SK-N-SH treated with all-trans-retinoic acid at 6 μM for 48 hours (cell line): ENCODE results near the gene MCEE.

Experiments used
- ARNTL ChIP-seq: fragments of 450-650 bp; formaldehyde crosslinking; IDR thresholded peaks from 2 replicates; pipeline ENCODE4 v1.5.0; 2020; ENCODE audit warnings: low read depth, mild to moderate bottlenecking, moderate library complexity, borderline replicate concordance
- BACH2 ChIP-seq: fragments of 250-450 bp; sonication (Bioruptor Pico); IDR thresholded peaks from 2 replicates; pipeline ENCODE4 v1.9.0; 2021; ENCODE audit warnings: mild to moderate bottlenecking, borderline replicate concordance
- ESRRG ChIP-seq: fragments of 250-450 bp; sonication (Bioruptor Pico); IDR thresholded peaks from 2 replicates; pipeline ENCODE4 v1.6.1; 2021; ENCODE audit warnings: mild to moderate bottlenecking
- GLIS3 ChIP-seq: fragments of 250-450 bp; sonication (Bioruptor Pico); IDR thresholded peaks from 2 replicates; pipeline ENCODE4 v1.5.0; 2020; ENCODE audit warnings: mild to moderate bottlenecking, moderate library complexity
- ISL1 ChIP-seq: fragments of 250-450 bp; sonication (Bioruptor Pico); IDR thresholded peaks from 2 replicates; pipeline ENCODE4 v2.1.2; 2022; ENCODE audit warnings: mild to moderate bottlenecking, moderate library complexity
- OSR1 ChIP-seq: fragments of 250-450 bp; sonication (Bioruptor Pico); IDR thresholded peaks from 2 replicates; pipeline ENCODE4 v1.8.0; 2022; ENCODE audit warnings: moderate library complexity, mild to moderate bottlenecking, inconsistent platforms
- PPARA ChIP-seq: fragments of 250-450 bp; sonication (Bioruptor Pico); IDR thresholded peaks from 2 replicates; pipeline ENCODE4 v1.5.0; 2020; ENCODE audit warnings: mild to moderate bottlenecking, borderline replicate concordance
- RARB ChIP-seq: fragments of 250-450 bp; sonication (Bioruptor Pico); IDR thresholded peaks from 2 replicates; pipeline ENCODE4 v1.8.0; 2021; ENCODE audit warnings: mild to moderate bottlenecking, moderate library complexity
- TCF4 ChIP-seq: fragments of 250-450 bp; sonication (Bioruptor Pico); IDR thresholded peaks from 2 replicates; pipeline ENCODE4 v1.8.0; 2021; ENCODE audit warnings: mild to moderate bottlenecking, moderate library complexity, borderline replicate concordance
- TOX ChIP-seq: fragments of 250-450 bp; sonication (Bioruptor Pico); IDR thresholded peaks from 2 replicates; pipeline ENCODE4 v1.8.0; 2021; ENCODE audit warnings: mild to moderate bottlenecking, moderate library complexity, borderline replicate concordance
- ZFP30 ChIP-seq: fragments of 450-650 bp; formaldehyde crosslinking; IDR thresholded peaks from 2 replicates; pipeline ENCODE4 v1.5.0; 2022; ENCODE audit warnings: mild to moderate bottlenecking, moderate library complexity
- TF ChIP-seq, protein P1 (sequence below): fragments of 250-450 bp; sonication (Bioruptor Pico); IDR thresholded peaks from 2 replicates; pipeline ENCODE4 v1.8.0; 2020; ENCODE audit warnings: mild to moderate bottlenecking, moderate library complexity, borderline replicate concordance
- TF ChIP-seq, protein P2 (sequence below): fragments of 250-450 bp; sonication (Bioruptor Pico); IDR thresholded peaks from 2 replicates; pipeline ENCODE4 v1.5.1; 2020; ENCODE audit warnings: low read depth, mild to moderate bottlenecking, moderate library complexity
- TF ChIP-seq, protein P3 (sequence below): fragments of 250-450 bp; sonication (Bioruptor Pico); IDR thresholded peaks from 2 replicates; pipeline ENCODE4 v1.5.1; 2021; ENCODE audit warnings: mild to moderate bottlenecking, moderate library complexity

DNA sequence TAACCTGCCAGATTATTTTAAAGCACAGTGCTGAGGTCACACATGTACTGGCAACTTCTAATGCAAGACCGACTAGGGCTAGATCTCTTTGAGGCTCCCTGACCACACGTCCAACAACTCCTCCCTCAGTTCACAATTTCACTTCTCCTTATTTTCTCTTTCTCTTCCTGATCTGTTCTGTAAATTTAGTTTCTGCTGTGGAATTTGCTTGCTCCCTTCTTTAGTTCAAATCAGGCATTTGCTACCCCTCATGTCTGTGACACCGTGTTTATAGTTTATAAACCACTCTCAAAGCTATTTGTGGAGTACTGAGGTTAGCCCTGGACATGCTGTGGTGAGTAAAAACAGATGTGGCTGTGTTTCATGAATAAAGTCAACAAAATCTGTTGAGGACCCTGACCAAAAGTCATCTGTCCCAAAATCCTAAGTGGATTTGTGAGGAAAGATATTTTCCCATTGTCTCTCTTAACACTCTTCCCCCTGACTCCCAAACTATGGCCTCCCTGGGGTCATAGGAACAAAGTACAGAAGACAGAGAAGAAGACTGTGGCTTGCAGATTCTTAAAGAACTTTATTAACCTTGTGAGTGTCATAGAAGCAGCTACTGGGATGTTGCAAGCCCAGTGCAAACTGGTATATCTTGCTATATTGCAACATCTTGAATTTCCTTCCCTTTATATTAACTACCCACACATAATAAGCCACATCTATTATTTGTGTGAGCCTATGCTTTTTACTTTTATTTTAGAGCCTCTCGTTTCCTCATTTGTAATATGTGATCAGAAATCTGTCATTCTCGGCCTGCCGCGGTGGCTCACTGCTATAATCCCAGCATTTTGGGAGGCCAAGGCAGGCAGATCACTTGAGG, 65.0 kb downstream of the MCEE start:
- TF ChIP-seq, protein P1, sequence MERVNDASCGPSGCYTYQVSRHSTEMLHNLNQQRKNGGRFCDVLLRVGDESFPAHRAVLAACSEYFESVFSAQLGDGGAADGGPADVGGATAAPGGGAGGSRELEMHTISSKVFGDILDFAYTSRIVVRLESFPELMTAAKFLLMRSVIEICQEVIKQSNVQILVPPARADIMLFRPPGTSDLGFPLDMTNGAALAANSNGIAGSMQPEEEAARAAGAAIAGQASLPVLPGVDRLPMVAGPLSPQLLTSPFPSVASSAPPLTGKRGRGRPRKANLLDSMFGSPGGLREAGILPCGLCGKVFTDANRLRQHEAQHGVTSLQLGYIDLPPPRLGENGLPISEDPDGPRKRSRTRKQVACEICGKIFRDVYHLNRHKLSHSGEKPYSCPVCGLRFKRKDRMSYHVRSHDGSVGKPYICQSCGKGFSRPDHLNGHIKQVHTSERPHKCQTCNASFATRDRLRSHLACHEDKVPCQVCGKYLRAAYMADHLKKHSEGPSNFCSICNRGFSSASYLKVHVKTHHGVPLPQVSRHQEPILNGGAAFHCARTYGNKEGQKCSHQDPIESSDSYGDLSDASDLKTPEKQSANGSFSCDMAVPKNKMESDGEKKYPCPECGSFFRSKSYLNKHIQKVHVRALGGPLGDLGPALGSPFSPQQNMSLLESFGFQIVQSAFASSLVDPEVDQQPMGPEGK (CRISPR knock-in tag), result no peak
- TF ChIP-seq GLIS3 (CRISPR knock-in tag) (no peak), ISL1 (CRISPR knock-in tag) (no peak), BACH2 (CRISPR knock-in tag) (no peak), ARNTL (CRISPR knock-in tag) (no peak), OSR1 (no peak), PPARA (CRISPR knock-in tag) (no peak), ESRRG (CRISPR knock-in tag) (no peak), TOX (no peak), TCF4 (CRISPR knock-in tag) (no peak), ZFP30 (no peak), RARB (CRISPR knock-in tag) (no peak)
- TF ChIP-seq, protein P2, sequence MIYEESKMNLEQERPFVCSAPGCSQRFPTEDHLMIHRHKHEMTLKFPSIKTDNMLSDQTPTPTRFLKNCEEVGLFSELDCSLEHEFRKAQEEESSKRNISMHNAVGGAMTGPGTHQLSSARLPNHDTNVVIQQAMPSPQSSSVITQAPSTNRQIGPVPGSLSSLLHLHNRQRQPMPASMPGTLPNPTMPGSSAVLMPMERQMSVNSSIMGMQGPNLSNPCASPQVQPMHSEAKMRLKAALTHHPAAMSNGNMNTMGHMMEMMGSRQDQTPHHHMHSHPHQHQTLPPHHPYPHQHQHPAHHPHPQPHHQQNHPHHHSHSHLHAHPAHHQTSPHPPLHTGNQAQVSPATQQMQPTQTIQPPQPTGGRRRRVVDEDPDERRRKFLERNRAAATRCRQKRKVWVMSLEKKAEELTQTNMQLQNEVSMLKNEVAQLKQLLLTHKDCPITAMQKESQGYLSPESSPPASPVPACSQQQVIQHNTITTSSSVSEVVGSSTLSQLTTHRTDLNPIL (CRISPR knock-in tag), result no peak
- TF ChIP-seq, protein P3, sequence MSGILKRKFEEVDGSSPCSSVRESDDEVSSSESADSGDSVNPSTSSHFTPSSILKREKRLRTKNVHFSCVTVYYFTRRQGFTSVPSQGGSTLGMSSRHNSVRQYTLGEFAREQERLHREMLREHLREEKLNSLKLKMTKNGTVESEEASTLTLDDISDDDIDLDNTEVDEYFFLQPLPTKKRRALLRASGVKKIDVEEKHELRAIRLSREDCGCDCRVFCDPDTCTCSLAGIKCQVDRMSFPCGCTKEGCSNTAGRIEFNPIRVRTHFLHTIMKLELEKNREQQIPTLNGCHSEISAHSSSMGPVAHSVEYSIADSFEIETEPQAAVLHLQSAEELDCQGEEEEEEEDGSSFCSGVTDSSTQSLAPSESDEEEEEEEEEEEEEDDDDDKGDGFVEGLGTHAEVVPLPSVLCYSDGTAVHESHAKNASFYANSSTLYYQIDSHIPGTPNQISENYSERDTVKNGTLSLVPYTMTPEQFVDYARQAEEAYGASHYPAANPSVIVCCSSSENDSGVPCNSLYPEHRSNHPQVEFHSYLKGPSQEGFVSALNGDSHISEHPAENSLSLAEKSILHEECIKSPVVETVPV (CRISPR knock-in tag), result no peak
